ENCODE results near the gene AP3D1. TPM values are rescaled to one million over a fixed set of nuclear protein-coding genes. Genes with fewer than 3 reads are reported as not detected.
"Not testable (repeated sequence)": the region's sequence is repeated elsewhere in the genome, so short reads cannot be mapped to it uniquely, and the experiment has no call there.

AP3D1 gene
- total RNA-seq, 4 donors from 2014 or later: 101 to 189 (median 152) TPM

- in situ Hi-C loops (cut with MboI; ENCODE audit: low pct_ligation_motif_present in 1 of 4, low pct_unique_long_range_greater_than_20kb in 1 of 4, low sequenced_read_pairs in 3 of 4): no loop called here
- H3K36me3 ChIP-seq: no peaks in the 10 kb centered on the region
- H3K4me3 ChIP-seq: no peak overlapping the region
- intact Hi-C loops (cut with DNase I; ENCODE audit: low total_unique reads): no loop called here
- H3K27ac ChIP-seq: peak overlapping the region; percentile 94 to 99 (median 98)
- WGBS, 2 donors (ENCODE audit: low coverage in 1 of 2): 53% methylated on average over 2 of the region's 2 CpGs; no CpG with 5 or more reads in 1 of the 2 donors
- H3K4me1 ChIP-seq: peaks cover 5 to 88% (median 53%) of the 10 kb centered on the region in 4 donors
- no peaks in the 10 kb centered on the region for H3K9me3 ChIP-seq
- no peak for DNase-seq
- TF ChIP-seq CTCF (IDR thresholded peaks at IDR 0.05) (no peak), POLR2AphosphoS5 (IDR thresholded peaks at IDR 0.05) (no peak), EP300 (IDR thresholded peaks at IDR 0.05; ENCODE audit: low read depth) (no peak), POLR2A (IDR thresholded peaks at IDR 0.05) (no peak)
- H3K27me3 ChIP-seq: no peaks in the 10 kb centered on the region
Measured at GRCh38 chr19:2089727-2090053, 61.7 kb downstream of the AP3D1 start.

GRCh38 chr19:2089001-2089711 is 62.2 kb downstream of the AP3D1 start:
- Histone ChIP-seq H3K4me1 (peaks cover 5 to 82% (median 48%) of the 10 kb centered on the region in 4 donors), H3K36me3 (no peaks in the 10 kb centered on the region), H3K9me3 (no peaks in the 10 kb centered on the region), H3K27ac (peak overlapping the region; percentile 94 to 99 (median 98)), H3K27me3 (no peaks in the 10 kb centered on the region), H3K4me3 (no peak overlapping the region)
- no peak for DNase-seq
- intact Hi-C loops (cut with DNase I; ENCODE audit: low total_unique reads): no loop called here
- 69% methylated on average over 14 of the region's 16 CpGs; no CpG with 5 or more reads in 1 of the 2 donors for WGBS, 2 donors (ENCODE audit: low coverage in 1 of 2)
- in situ Hi-C loops (cut with MboI; ENCODE audit: low pct_ligation_motif_present in 1 of 4, low pct_unique_long_range_greater_than_20kb in 1 of 4, low sequenced_read_pairs in 3 of 4): no loop called here
- TF ChIP-seq POLR2A (IDR thresholded peaks at IDR 0.05) (peak; percentile 9), CTCF (IDR thresholded peaks at IDR 0.05) (no peak), POLR2AphosphoS5 (IDR thresholded peaks at IDR 0.05) (peak in 1 of 3 donors; percentile 5), EP300 (IDR thresholded peaks at IDR 0.05; ENCODE audit: low read depth) (no peak)

- peak; percentile 50 for DNase-seq
- Histone ChIP-seq H3K27me3 (no peaks in the 10 kb centered on the region), H3K9me3 (no peaks in the 10 kb centered on the region), H3K4me3 (no peak overlapping the region), H3K4me1 (peaks cover 5 to 74% (median 35%) of the 10 kb centered on the region in 4 donors), H3K27ac (peak overlapping the region; percentile 75 to 99 (median 78)), H3K36me3 (no peaks in the 10 kb centered on the region)
- in situ Hi-C loops (cut with MboI; ENCODE audit: low pct_ligation_motif_present in 1 of 4, low pct_unique_long_range_greater_than_20kb in 1 of 4, low sequenced_read_pairs in 3 of 4) (no loop called here), intact Hi-C loops (cut with DNase I; ENCODE audit: low total_unique reads) (no loop called here)
- TF ChIP-seq EP300 (IDR thresholded peaks at IDR 0.05; ENCODE audit: low read depth) (no peak), POLR2AphosphoS5 (IDR thresholded peaks at IDR 0.05) (peak in 1 of 3 donors; percentile 19), CTCF (IDR thresholded peaks at IDR 0.05) (no peak)
- WGBS, 2 donors (ENCODE audit: low coverage in 1 of 2): 60 to 71% methylated on average over 2 to 11 of the region's 14 CpGs
Measured at GRCh38 chr19:2087621-2088100, 63.7 kb downstream of the AP3D1 start.

- H3K4me1 ChIP-seq: peaks cover 5 to 73% (median 37%) of the 10 kb centered on the region in 4 donors
- in situ Hi-C loops (cut with MboI; ENCODE audit: low pct_ligation_motif_present in 1 of 4, low pct_unique_long_range_greater_than_20kb in 1 of 4, low sequenced_read_pairs in 3 of 4); intact Hi-C loops (cut with DNase I; ENCODE audit: low total_unique reads); H3K27me3 ChIP-seq; DNase-seq; H3K36me3 ChIP-seq; H3K9me3 ChIP-seq; H3K4me3 ChIP-seq: not testable (repeated sequence)
- 67 to 77% methylated on average over 12 to 13 of the region's 13 CpGs for WGBS, 2 donors (ENCODE audit: low coverage in 1 of 2)
- H3K27ac ChIP-seq: peak overlapping the region; percentile 75 to 99 (median 78)
Measured at GRCh38 chr19:2086695-2087620, 64.4 kb downstream of the AP3D1 start.

All from transverse colon (tissue), 4 donors.